ENCODE measurements around the gene CCER1.
"Not testable (repeated sequence)": the region's sequence is repeated elsewhere in the genome, so short reads cannot be mapped to it uniquely, and the experiment has no call there.

The CCER1 gene

GRCh38 chr12:90991952-90992465 lies 37.0 kb upstream of the CCER1 start:
- Histone ChIP-seq H3K27ac (no peak overlapping the region), H3K4me3 (no peak overlapping the region), H3K4me1 (no peaks in the 10 kb centered on the region), H3K27me3 (no peaks in the 10 kb centered on the region), H3K36me3 (no peaks in the 10 kb centered on the region), H3K9me3 (no peaks in the 10 kb centered on the region)
- intact Hi-C loops (cut with DNase I; ENCODE audit: low total_unique reads) = no loop called here
- TF ChIP-seq CTCF (IDR thresholded peaks at IDR 0.05) = no peak
- no peak for DNase-seq

DNA sequence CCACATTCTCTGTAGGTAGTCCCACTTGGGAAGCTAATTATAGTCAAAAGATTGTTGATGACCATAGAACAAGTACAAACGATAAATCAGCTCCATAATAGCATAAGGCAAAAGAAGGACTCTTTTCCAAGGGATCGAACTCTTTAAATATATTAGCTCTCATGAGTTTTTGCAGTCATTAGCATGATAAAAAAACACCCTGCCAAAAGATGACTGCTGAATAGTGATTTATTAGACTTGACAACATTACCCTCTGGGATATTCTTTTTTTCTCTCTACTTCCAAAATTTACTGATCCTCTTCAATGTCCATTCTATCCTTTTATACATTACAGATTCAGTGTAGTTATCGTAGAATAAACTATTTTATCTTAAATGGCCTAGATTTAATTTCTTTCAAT lies 35.6 kb upstream of the CCER1 start:
- H3K4me1 ChIP-seq = no peaks in the 10 kb centered on the region
- no peak overlapping the region for H3K4me3 ChIP-seq
- intact Hi-C loops (cut with DNase I; ENCODE audit: low total_unique reads) = no loop called here
- DNase-seq = no peak
- H3K27me3 ChIP-seq = no peaks in the 10 kb centered on the region
- H3K27ac ChIP-seq = no peak overlapping the region
- TF ChIP-seq CTCF (IDR thresholded peaks at IDR 0.05) = no peak
- no peaks in the 10 kb centered on the region for H3K9me3 ChIP-seq
- no peaks in the 10 kb centered on the region for H3K36me3 ChIP-seq

DNA sequence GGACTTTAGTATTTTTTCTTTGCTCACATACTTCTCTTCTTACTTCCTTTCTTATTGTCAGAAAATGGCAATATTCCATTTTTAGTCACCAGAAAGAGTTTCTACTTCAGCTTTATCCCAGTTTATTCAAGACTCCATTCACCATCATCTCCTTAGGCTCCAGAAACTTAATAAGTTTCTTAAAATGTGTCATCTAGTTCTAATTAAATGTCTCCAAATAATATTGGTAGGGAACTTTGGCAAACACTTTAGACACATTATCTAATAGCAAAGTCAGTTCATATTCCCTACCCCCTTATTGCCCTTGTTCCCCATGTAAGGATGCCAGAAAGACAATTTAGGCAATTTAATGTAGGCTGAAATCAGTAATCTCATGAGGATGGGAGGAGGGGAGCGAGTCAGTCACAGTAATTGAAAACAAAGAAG lies 34.7 kb upstream of the CCER1 start:
- intact Hi-C loops (cut with DNase I; ENCODE audit: low total_unique reads) = loop anchor here (10.0 kb wide), 1 partner anchor 1665 kb away; no protein-coding TSS in a partner anchor
- Histone ChIP-seq H3K4me1 (no peaks in the 10 kb centered on the region), H3K27ac (no peak overlapping the region), H3K9me3 (no peaks in the 10 kb centered on the region), H3K4me3 (no peak overlapping the region), H3K27me3 (no peaks in the 10 kb centered on the region), H3K36me3 (no peaks in the 10 kb centered on the region)
- DNase-seq = no peak
- TF ChIP-seq CTCF (IDR thresholded peaks at IDR 0.05) = no peak

- TF ChIP-seq CTCF (IDR thresholded peaks at IDR 0.05) = no peak
- H3K36me3 ChIP-seq = no peaks in the 10 kb centered on the region
- intact Hi-C loops (cut with DNase I; ENCODE audit: low total_unique reads) = loop anchor here (10.0 kb wide), 1 partner anchor 1667 kb away; no protein-coding TSS in a partner anchor
Observed at GRCh38 chr12:90987520-90987919, 32.5 kb upstream of the CCER1 start.

DNA sequence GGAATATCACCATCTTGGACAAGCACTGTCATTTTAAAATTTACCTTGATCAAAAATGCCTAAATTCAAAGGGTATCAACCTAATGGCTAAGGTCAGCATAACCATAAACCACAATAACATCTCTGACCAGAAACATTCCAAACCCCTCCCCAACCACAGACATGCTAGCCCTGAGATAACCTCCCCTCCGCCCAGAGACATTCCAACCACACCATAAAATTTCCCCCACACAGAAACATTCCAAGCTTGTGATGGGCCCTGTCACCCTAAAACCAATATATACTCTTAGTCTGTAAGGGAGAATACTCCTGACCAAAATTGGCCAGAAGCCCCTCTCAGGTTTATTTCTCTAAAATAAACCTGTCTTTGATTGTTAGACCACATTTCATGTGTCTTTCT lies 32.1 kb upstream of the CCER1 start:
- no peak for DNase-seq
- Histone ChIP-seq H3K4me3 (no peak overlapping the region), H3K27ac (no peak overlapping the region), H3K36me3 (no peaks in the 10 kb centered on the region), H3K9me3 (no peaks in the 10 kb centered on the region), H3K27me3 (no peaks in the 10 kb centered on the region), H3K4me1 (no peaks in the 10 kb centered on the region)
- intact Hi-C loops (cut with DNase I; ENCODE audit: low total_unique reads) = loop anchor here (10.0 kb wide), 1 partner anchor 1668 kb away; no protein-coding TSS in a partner anchor
- TF ChIP-seq CTCF (IDR thresholded peaks at IDR 0.05) = no peak

More at GRCh38 chr12:90987520-90987919, 32.5 kb upstream of the CCER1 start:
- Histone ChIP-seq H3K27ac (no peak overlapping the region), H3K4me3 (no peak overlapping the region), H3K27me3 (no peaks in the 10 kb centered on the region), H3K4me1 (no peaks in the 10 kb centered on the region), H3K9me3 (no peaks in the 10 kb centered on the region)
- no peak for DNase-seq

GRCh38 chr12:90985331-90985730 lies 30.4 kb upstream of the CCER1 start:
- H3K36me3 ChIP-seq, H3K4me3 ChIP-seq, H3K27ac ChIP-seq, H3K27me3 ChIP-seq, DNase-seq, H3K9me3 ChIP-seq, H3K4me1 ChIP-seq: not testable (repeated sequence)
- intact Hi-C loops (cut with DNase I; ENCODE audit: low total_unique reads) = loop anchor here (10.0 kb wide), 1 partner anchor 1669 kb away; no protein-coding TSS in a partner anchor

All from tibial artery (tissue), 4 donors.